K562 (cell line): ENCODE measurements around the gene LOXL3. TPM values are rescaled to one million over a fixed set of nuclear protein-coding genes. Genes with fewer than 3 reads are reported as not detected.
A peak's percentile ranks its signal among the peaks of the same experiment; 100 is the strongest.

Experiments used
- ATF7 ChIP-seq: fragments of 450-650 bp; IDR thresholded peaks from 2 replicates; pipeline ENCODE4 v1.7.1; 2014; ENCODE audit warnings: mild to moderate bottlenecking, moderate library complexity
- CLOCK ChIP-seq: fragments of 250-450 bp; sonication (Bioruptor Pico); IDR thresholded peaks from 2 replicates; pipeline ENCODE4 v1.4.0; 2020; ENCODE audit warnings: mild to moderate bottlenecking, moderate library complexity, borderline replicate concordance
- CREB5 ChIP-seq: fragments of 250-450 bp; sonication (Bioruptor Pico); IDR thresholded peaks from 2 replicates; pipeline ENCODE4 v1.5.0; 2020; ENCODE audit warnings: mild to moderate bottlenecking
- E2F1 ChIP-seq: sonication (generic); formaldehyde crosslinking; IDR thresholded peaks from 2 replicates; pipeline ENCODE4 v1.8.1; 2023; ENCODE audit warnings: mild to moderate bottlenecking, missing genetic modification reagents, moderate library complexity
- FOS ChIP-seq: IDR thresholded peaks from 3 replicates; pipeline ENCODE4 v1.6.1; 2011; ENCODE audit not compliant: insufficient read length; ENCODE audit errors: extremely low read depth
- MAZ ChIP-seq, 2 experiments: fragments of 450-650 bp in 1 of 2; sonication (generic) in 1 of 2; formaldehyde crosslinking; IDR thresholded peaks in 1 of 2; conservative IDR thresholded peaks in 1 of 2; 2 replicates each; pipeline versions ENCODE4 v1.4.0 to v1.5.0; 2020; ENCODE audit warnings: mild to moderate bottlenecking in 1 of 2, missing genetic modification reagents in 1 of 2
- NELFE ChIP-seq: IDR thresholded peaks from 2 replicates; pipeline ENCODE4 v1.6.1; 2011; ENCODE audit warnings: mild to moderate bottlenecking; ENCODE audit not compliant: insufficient read depth, insufficient read length
- NFE2L1 ChIP-seq: fragments of 450-650 bp; IDR thresholded peaks from 2 replicates; pipeline ENCODE4 v1.6.1; 2016; ENCODE audit warnings: missing genetic modification characterization, low read depth, mild to moderate bottlenecking, missing compliant biosample characterization, moderate library complexity, borderline replicate concordance
- PHF20 ChIP-seq: fragments of 450-650 bp; IDR thresholded peaks from 2 replicates; pipeline ENCODE4 v1.6.1; 2018; ENCODE audit not compliant: partially characterized antibody
- ZBTB40 ChIP-seq, 2 experiments: fragments of 450-650 bp in 1 of 2; sonication (generic) in 1 of 2; formaldehyde crosslinking in 1 of 2; IDR thresholded peaks; 2 replicates each; pipeline versions ENCODE4 v1.7.1 to v1.9.0; 2016 to 2022; ENCODE audit warnings: inconsistent platforms in 1 of 2, mild to moderate bottlenecking in 1 of 2, missing genetic modification reagents in 1 of 2
- polyA plus RNA-seq, 8 experiments: library from polyadenylated mRNA; depleted of rRNA in 4 of 8; stranded (reverse) in 5 of 8; unstranded in 3 of 8; fragments of >200 nt; fragmentation: Nextera tagmentation in 2 of 8; fragmentation: Illumina TruSeq in 1 of 8; extraction: Ambion mirVana in 2 of 8; extraction: Trizol in 1 of 8; gene quantifications; 2 replicates each; pipeline versions ENCODE4 v1.2.1 to v1.2.3, GENCODE V29; 2011 to 2014; ENCODE audit warnings: inconsistent platforms in 1 of 8, missing spikeins in 1 of 8
- total RNA-seq, 7 experiments: library from RNA; depleted of rRNA in 6 of 7; stranded (reverse); fragments of >200 nt in 6 of 7; fragmentation: Illumina TruSeq in 2 of 7; extraction: Trizol in 2 of 7; gene quantifications; 2 replicates each; pipeline versions ENCODE4 v1.2.1 to v1.2.3, GENCODE V29; 2011 to 2021; ENCODE audit warnings: low replicate concordance in 1 of 7

LOXL3 gene
- total and polyA plus RNA-seq, 9 of the 15 experiments (the other 6 are each of a cell fraction or from before 2014, with no cell fraction given), result 0.22 to 0.99 (median 0.31) TPM

- no peak for TF ChIP-seq ZBTB40 (IDR thresholded peaks at IDR 0.05)
- no peak for TF ChIP-seq ZBTB40 (CRISPR knock-in tag; IDR thresholded peaks at IDR 0.05)
- TF ChIP-seq FOS, result no peak
- TF ChIP-seq MAZ (CRISPR knock-in tag; conservative IDR thresholded peaks at IDR 0.05 in 1 of 2, IDR thresholded peaks at IDR 0.05 in 1 of 2), result peak in 1 of 2 experiments; percentile 43; a peak in 2 of 4 replicates
- no peak for TF ChIP-seq E2F1 (CRISPR knock-in tag)
- no peak for TF ChIP-seq CREB5 (CRISPR knock-in tag)
- peak; percentile 57 for TF ChIP-seq PHF20
- no peak for TF ChIP-seq NFE2L1
- no peak for TF ChIP-seq ATF7
- no peak for TF ChIP-seq CLOCK
- no peak for TF ChIP-seq NELFE
Observed at GRCh38 chr2:74554820-74555531, 1.2 kb upstream of the LOXL3 start (continued).
